ENCODE data around the gene FZD10.

FZD10 gene

DNA sequence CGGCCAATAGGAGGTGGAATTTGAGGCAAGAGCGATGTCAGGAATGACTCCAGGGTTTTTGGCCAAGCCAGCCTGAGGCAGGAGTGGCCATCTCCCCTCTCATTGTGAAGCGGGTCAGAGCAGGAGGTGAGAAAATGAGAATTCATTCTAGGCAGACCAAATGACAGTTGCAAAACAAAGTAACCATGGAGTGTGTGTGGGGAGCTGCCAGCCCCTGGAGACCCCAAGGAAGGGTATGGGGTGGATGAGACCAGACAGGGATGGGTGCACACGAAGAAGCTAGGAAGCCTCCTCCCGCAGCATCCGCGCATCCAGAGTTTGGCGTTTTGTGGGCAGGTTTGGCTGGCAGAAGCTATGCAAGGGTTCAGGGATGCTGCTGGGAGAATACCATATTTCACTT lies 38.8 kb downstream of the FZD10 start:
- H3K4me3 ChIP-seq (ENCODE audit: control insufficient read depth, low read depth, low read length): no peak overlapping the region
- DNase-seq (ENCODE audit: low read depth): no peak
- TF ChIP-seq, protein P1, sequence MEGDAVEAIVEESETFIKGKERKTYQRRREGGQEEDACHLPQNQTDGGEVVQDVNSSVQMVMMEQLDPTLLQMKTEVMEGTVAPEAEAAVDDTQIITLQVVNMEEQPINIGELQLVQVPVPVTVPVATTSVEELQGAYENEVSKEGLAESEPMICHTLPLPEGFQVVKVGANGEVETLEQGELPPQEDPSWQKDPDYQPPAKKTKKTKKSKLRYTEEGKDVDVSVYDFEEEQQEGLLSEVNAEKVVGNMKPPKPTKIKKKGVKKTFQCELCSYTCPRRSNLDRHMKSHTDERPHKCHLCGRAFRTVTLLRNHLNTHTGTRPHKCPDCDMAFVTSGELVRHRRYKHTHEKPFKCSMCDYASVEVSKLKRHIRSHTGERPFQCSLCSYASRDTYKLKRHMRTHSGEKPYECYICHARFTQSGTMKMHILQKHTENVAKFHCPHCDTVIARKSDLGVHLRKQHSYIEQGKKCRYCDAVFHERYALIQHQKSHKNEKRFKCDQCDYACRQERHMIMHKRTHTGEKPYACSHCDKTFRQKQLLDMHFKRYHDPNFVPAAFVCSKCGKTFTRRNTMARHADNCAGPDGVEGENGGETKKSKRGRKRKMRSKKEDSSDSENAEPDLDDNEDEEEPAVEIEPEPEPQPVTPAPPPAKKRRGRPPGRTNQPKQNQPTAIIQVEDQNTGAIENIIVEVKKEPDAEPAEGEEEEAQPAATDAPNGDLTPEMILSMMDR (conservative IDR thresholded peaks at IDR 0.05; ENCODE audit: control insufficient read depth, insufficient read depth, low read depth, low read length): no peak

DNA sequence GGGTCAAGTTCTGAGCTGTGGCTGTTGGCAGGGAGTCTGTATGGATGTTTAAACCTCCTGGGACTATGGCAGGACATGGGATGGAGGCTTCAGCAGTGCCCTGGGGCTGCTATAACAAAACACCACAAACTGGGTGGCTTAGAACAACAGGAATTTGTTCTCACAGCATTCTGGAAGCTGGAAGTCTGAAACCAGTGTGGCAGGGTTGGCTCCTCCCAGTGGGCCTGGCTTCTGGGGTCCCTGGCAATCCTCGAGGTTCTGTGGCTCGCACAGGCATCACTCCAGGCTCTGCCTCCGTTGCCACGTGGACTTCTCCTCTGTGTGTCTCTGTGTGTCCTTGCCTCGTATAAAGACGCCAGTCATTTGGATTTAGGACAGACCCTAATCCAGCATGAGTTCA lies 39.9 kb downstream of the FZD10 start:
- DNase-seq (ENCODE audit: low read depth): no peak
- H3K4me3 ChIP-seq (ENCODE audit: control insufficient read depth, low read depth, low read length): no peak overlapping the region
- TF ChIP-seq, protein P1 (conservative IDR thresholded peaks at IDR 0.05; ENCODE audit: control insufficient read depth, insufficient read depth, low read depth, low read length): no peak

DNA sequence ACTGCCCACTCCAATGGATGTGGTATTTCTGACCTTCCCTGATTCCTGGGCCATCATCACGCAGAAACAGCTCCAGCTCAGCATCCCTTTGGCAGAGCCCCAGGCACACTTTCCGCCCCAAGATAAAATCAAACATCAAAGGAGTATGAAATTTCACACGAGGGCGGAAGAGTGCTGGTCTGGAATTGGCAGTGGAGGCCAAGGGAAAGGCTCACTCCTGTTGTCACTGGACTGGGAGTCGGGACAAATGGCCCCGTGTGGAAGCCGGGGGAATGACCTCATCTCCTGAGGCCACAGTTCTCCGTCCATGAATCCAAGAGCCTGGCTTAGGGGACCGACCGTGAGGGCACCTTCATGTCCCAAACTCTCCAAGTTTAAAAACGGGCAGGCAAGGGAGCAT lies 40.9 kb downstream of the FZD10 start:
- H3K4me3 ChIP-seq (ENCODE audit: control insufficient read depth, low read depth, low read length): no peak overlapping the region
- TF ChIP-seq, protein P1 (conservative IDR thresholded peaks at IDR 0.05; ENCODE audit: control insufficient read depth, insufficient read depth, low read depth, low read length): no peak
- DNase-seq (ENCODE audit: low read depth): no peak

DNA sequence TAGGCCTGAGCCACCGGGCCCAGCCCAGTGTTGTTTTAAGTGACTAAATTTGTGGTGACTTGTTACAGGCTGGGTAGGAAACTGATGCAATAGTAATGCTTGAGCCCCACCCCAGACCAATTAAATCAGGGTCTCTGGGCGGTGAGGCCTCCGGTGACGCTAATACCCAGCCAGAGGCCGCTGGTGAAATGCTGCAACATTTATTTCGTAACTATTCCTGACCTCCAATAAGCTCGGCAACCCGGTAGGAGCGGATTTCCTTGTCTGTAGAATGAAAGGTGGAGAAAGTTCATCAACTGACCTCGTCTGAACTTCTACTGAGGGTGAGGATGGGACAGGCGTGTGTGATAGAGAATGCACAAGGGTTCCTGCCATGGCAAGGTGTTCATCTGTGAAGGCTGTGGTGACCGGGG lies 42.3 kb downstream of the FZD10 start:
- H3K4me3 ChIP-seq (ENCODE audit: control insufficient read depth, low read depth, low read length): no peak overlapping the region
- TF ChIP-seq, protein P1 (conservative IDR thresholded peaks at IDR 0.05; ENCODE audit: control insufficient read depth, insufficient read depth, low read depth, low read length): no peak
- DNase-seq (ENCODE audit: low read depth): no peak

DNA sequence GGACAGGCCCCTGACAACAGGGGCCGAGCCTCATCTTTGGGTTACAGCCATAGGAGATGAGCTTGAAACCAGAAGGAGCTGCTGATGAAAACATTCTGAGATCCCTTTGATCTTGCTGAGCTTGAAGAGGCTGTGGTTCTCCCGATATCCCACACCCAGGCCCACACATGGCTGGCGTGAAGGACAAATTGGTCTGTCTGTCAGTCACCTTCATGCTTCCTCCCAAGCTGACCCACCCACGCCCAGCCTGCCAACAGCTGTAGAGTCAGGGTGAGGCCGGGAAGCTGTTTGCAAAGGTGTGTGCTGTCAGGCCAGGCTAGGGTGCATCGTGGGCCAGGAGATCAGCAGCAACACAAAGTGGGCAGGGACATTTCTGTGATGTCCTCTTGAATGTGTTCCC lies 43.2 kb downstream of the FZD10 start:
- TF ChIP-seq, protein P1 (conservative IDR thresholded peaks at IDR 0.05; ENCODE audit: control insufficient read depth, insufficient read depth, low read depth, low read length): no peak
- DNase-seq (ENCODE audit: low read depth): no peak
- H3K4me3 ChIP-seq (ENCODE audit: control insufficient read depth, low read depth, low read length): no peak overlapping the region

DNA sequence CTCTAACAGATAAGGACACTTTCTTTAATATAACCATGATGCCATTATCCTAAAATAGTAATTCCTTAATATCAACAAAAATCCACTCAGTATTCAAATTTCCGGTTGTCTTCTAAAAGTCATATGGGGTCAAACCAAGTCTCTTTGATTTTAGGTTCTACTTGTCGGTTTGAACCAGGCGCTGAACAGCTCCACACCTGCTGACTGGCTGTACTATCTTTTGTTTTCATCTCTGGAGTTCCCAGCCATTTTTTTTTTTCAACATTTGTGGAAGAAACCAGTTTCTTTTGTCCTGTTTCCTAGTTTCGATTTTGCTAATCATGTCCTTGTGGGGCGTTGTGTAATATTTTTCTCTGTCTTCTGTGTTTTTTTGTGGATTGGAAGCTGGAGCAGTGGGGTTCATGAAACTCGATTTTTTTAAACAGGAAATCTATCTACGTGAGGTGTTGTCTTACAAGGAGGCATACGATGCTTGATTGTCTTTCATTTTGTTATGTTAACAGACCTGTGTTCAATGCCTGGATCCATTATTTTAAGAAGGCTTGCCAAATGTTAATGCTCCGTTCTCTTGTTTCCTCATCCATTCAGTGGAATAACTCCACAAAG lies 50.2 kb downstream of the FZD10 start:
- DNase-seq (ENCODE audit: low read depth): no peak
- TF ChIP-seq, protein P1 (conservative IDR thresholded peaks at IDR 0.05; ENCODE audit: control insufficient read depth, insufficient read depth, low read depth, low read length): no peak
- H3K4me3 ChIP-seq (ENCODE audit: control insufficient read depth, low read depth, low read length): no peak overlapping the region

DNA sequence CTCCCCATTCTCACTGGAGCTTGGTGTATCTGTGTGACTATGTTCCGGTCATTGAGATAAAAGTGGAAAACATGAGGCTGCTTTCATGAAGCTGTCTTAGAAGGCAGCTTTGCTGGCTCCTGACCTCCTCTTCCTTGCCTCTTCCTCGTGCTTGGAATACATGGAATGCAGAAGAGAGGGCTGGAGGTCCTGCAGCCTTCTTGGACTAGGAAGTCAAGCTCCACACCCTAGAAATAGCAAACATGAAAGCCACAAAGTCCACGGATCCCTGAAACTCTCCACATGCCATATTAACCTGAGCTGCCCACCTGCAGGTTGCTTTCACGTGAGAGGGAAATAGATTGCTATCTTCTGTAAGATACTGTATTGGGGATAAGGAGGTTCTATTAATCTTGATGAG lies 51.0 kb downstream of the FZD10 start:
- TF ChIP-seq, protein P1 (conservative IDR thresholded peaks at IDR 0.05; ENCODE audit: control insufficient read depth, insufficient read depth, low read depth, low read length): no peak
- no peak for DNase-seq (ENCODE audit: low read depth)
- no peak overlapping the region for H3K4me3 ChIP-seq (ENCODE audit: control insufficient read depth, low read depth, low read length)

Measured in fibroblast of mammary gland (primary cell).